ENCODE data around the gene SLC25A22. TPM values are rescaled to one million over a fixed set of nuclear protein-coding genes. Genes with fewer than 3 reads are reported as not detected.

The SLC25A22 gene
- total RNA-seq, result 10 to 100 TPM in 6 of 7 donors, 1 to 10 TPM in 1; 8.9 to 23.2 (median 14.5) TPM
- 10 to 100 TPM in 1 of 3 donors, 1 to 10 TPM in 2; 6.3 to 14.5 (median 8.5) TPM for polyA plus RNA-seq
- long read RNA-seq, donor 1, partial matches to known transcripts, result 0 of 4 reads
- long read RNA-seq, donor 1, other reads (novel, unspliced or antisense), result 0 of 4 reads
- long read RNA-seq, donor 2, partial matches to known transcripts, result 0 of 3 reads
- long read RNA-seq, donor 2, other reads (novel, unspliced or antisense), result 0 of 3 reads

GRCh38 chr11:798093-798713 is at the start of gene SLC25A22:
Gene SLC25A22, minus strand, starts transcription at chr11:798281. Its CDS starts 3,275 bp downstream, at chr11:795006.
- no peaks in the 10 kb centered on the region for H3K27me3 ChIP-seq (replicated peaks in 1 of 7)
- intact Hi-C loops (cut with DNase I; ENCODE audit: low total_unique reads), result no loop called here
- 0 to 3% (median 3%) methylated on average over 7 to 69 of the region's 69 CpGs; no CpG with 5 or more reads in 1 of the 5 donors for WGBS, 5 donors
- H3K27ac ChIP-seq, result peak within 1 kb of the TSS; percentile 78 to 96 (median 89)
- peaks cover 0 to 58% (median 17%) of the 10 kb centered on the region in 6 donors for H3K36me3 ChIP-seq
- no peaks in the 10 kb centered on the region for H3K9me3 ChIP-seq
- peak within 1 kb of the TSS; percentile 44 to 96 (median 92) for H3K4me3 ChIP-seq
- H3K4me1 ChIP-seq, result peaks cover 15 to 65% (median 47%) of the 10 kb centered on the region in 6 donors
- TF ChIP-seq CTCF (IDR thresholded peaks at IDR 0.05 in 8 of 11, conservative IDR thresholded peaks at IDR 0.05 in 3 of 11), result peak; percentile 74 to 97 (median 93)
- peak; percentile 41 to 66 (median 60) for TF ChIP-seq POLR2AphosphoS5 (IDR thresholded peaks at IDR 0.05)
- no peak for TF ChIP-seq POLR2A (IDR thresholded peaks at IDR 0.05)
- DNase-seq, result peak; percentile 97

- intact Hi-C loops (cut with DNase I; ENCODE audit: low total_unique reads), result loop anchor here (10.0 kb wide), 1 partner anchor 207 kb away; no protein-coding TSS in a partner anchor
Observed at GRCh38 chr11:847876-848275, 49.8 kb upstream of the SLC25A22 start.

GRCh38 chr11:846496-847098 is 48.5 kb upstream of the SLC25A22 start:
- WGBS, 5 donors, result 70 to 85% (median 73%) methylated on average over 7 to 11 of the region's 11 CpGs
- TF ChIP-seq CTCF (IDR thresholded peaks at IDR 0.05 in 8 of 11, conservative IDR thresholded peaks at IDR 0.05 in 3 of 11), result no peak
- peak in 1 of 3 donors; percentile 3 for TF ChIP-seq POLR2AphosphoS5 (IDR thresholded peaks at IDR 0.05)
- H3K27me3 ChIP-seq (replicated peaks in 1 of 7), result peaks cover 0 to 60% (median 4%) of the 10 kb centered on the region in 7 donors
- peak overlapping the region in 4 of 8 donors; percentile 94 to 97 (median 96) for H3K27ac ChIP-seq
- H3K36me3 ChIP-seq, result peaks cover 0 to 13% (median 0%) of the 10 kb centered on the region in 6 donors
- no peaks in the 10 kb centered on the region for H3K9me3 ChIP-seq
- DNase-seq, result no peak
- H3K4me3 ChIP-seq, result no peak overlapping the region
- peaks cover 22 to 93% (median 72%) of the 10 kb centered on the region in 6 donors for H3K4me1 ChIP-seq
- intact Hi-C loops (cut with DNase I; ENCODE audit: low total_unique reads), result loop anchor here (10.0 kb wide), 1 partner anchor 208 kb away; no protein-coding TSS in a partner anchor

More at GRCh38 chr11:847876-848275, 49.8 kb upstream of the SLC25A22 start:
- H3K27me3 ChIP-seq (replicated peaks in 1 of 7), result peaks cover 0 to 60% (median 4%) of the 10 kb centered on the region in 7 donors
- H3K4me1 ChIP-seq, result peaks cover 19 to 88% (median 68%) of the 10 kb centered on the region in 6 donors
- H3K27ac ChIP-seq, result no peak overlapping the region
- TF ChIP-seq CTCF (IDR thresholded peaks at IDR 0.05 in 8 of 11, conservative IDR thresholded peaks at IDR 0.05 in 3 of 11) (no peak), POLR2A (IDR thresholded peaks at IDR 0.05) (no peak), POLR2AphosphoS5 (IDR thresholded peaks at IDR 0.05) (no peak)
- peaks cover 0 to 13% (median 0%) of the 10 kb centered on the region in 6 donors for H3K36me3 ChIP-seq
- H3K9me3 ChIP-seq, result no peaks in the 10 kb centered on the region
- no peak for DNase-seq
- no peak overlapping the region for H3K4me3 ChIP-seq
- 72 to 81% (median 75%) methylated on average over 11 to 18 of the region's 18 CpGs for WGBS, 5 donors

All from spleen (tissue), 13 donors.